ENCODE data around the gene CDKN2C. TPM values are rescaled to one million over a fixed set of nuclear protein-coding genes. Genes with fewer than 3 reads are reported as not detected.
"Not testable (repeated sequence)": the region's sequence is repeated elsewhere in the genome, so short reads cannot be mapped to it uniquely, and the experiment has no call there.

The CDKN2C gene
- total and polyA plus RNA-seq, 2 donors (not counting 3 experiments of a cell fraction or from before 2014, with no cell fraction given), result 12.8 to 19.8 TPM

- Histone ChIP-seq H3K9ac (replicated peaks; ENCODE audit: extremely low read depth, insufficient read depth, low read length) (no peak overlapping the region), H2AFZ (ENCODE audit: low read depth, low read length) (no peak overlapping the region), H3K4me1 (ENCODE audit: control insufficient read depth, extremely low read depth, insufficient read depth, low read length) (no peaks in the 10 kb centered on the region), H3K27ac (ENCODE audit: insufficient read depth, low read depth, low read length) (no peak overlapping the region), H3K9me3 (replicated peaks; ENCODE audit: control insufficient read depth, insufficient read depth, low read length) (no peaks in the 10 kb centered on the region), H3K4me2 (ENCODE audit: insufficient read depth, low read length) (no peak overlapping the region), H4K20me1 (replicated peaks; ENCODE audit: control insufficient read depth, extremely low read depth, insufficient read depth, low read length) (no peaks in the 10 kb centered on the region), H3K27me3 (ENCODE audit: control insufficient read depth in 2 of 2, insufficient read depth in 2 of 2, low read length in 2 of 2) (no peaks in the 10 kb centered on the region), H3K36me3 (ENCODE audit: control insufficient read depth in 2 of 2, extremely low read depth in 1 of 2, insufficient read depth in 2 of 2, low read length in 2 of 2) (no peaks in the 10 kb centered on the region), H3K9me1 (replicated peaks; ENCODE audit: control insufficient read depth, extremely low read depth, insufficient read depth, low read length) (no peaks in the 10 kb centered on the region), H3K79me2 (ENCODE audit: control insufficient read depth, insufficient read depth, low read length) (no peaks in the 10 kb centered on the region), H3K4me3 (replicated peaks in 1 of 3; ENCODE audit: insufficient read depth in 1 of 3, low read depth in 1 of 3, low read length in 3 of 3) (no peak overlapping the region)
- no peak for TF ChIP-seq POLR2AphosphoS5 (IDR thresholded peaks at IDR 0.05; ENCODE audit: insufficient read depth, low read depth, low read length)
- TF ChIP-seq GATA2 (IDR thresholded peaks at IDR 0.05; ENCODE audit: insufficient read depth, insufficient read length, low read depth, low read length), result no peak
- no peak for TF ChIP-seq EZH2 (IDR thresholded peaks at IDR 0.05; ENCODE audit: borderline replicate concordance, low read depth, low read length, severe bottlenecking)
- TF ChIP-seq JUN (IDR thresholded peaks at IDR 0.05; ENCODE audit: borderline replicate concordance, insufficient read depth, insufficient read length, low read depth), result no peak
- TF ChIP-seq MAX (IDR thresholded peaks at IDR 0.05; ENCODE audit: insufficient read depth, insufficient read length), result no peak
- no peak for TF ChIP-seq CTCF (IDR thresholded peaks at IDR 0.05; ENCODE audit: extremely low read depth in 1 of 2, insufficient read depth in 1 of 2, low read depth in 1 of 2, low read length in 2 of 2)
- TF ChIP-seq POLR2A (IDR thresholded peaks at IDR 0.05; ENCODE audit: low read depth, low read length), result no peak
- TF ChIP-seq FOS (IDR thresholded peaks at IDR 0.05; ENCODE audit: borderline replicate concordance, insufficient read depth, low read length), result no peak
- TF ChIP-seq MYC (IDR thresholded peaks at IDR 0.05; ENCODE audit: low read depth, low read length), result no peak
- dilution Hi-C loops (cut with MboI; ENCODE audit: extremely low pct_ligation_motif_present, low sequenced_read_pairs), result no loop called here
- intact Hi-C loops (cut with micrococcal nuclease), result no loop called here
- DNase-seq (ENCODE audit: low read depth, low spot score), result no peak
- no TSS peak for BruUV-seq (replicated peaks)
- CTCF ChIA-PET, result no interaction called here
- no peak for FAIRE-seq
- POLR2A ChIA-PET, result no interaction called here
Measured at GRCh38 chr1:50996083-50996482, 26.0 kb downstream of the CDKN2C start.

- CTCF ChIA-PET, result interaction anchor here (1.8 kb wide), 1 partner anchor 70 kb away, joined by 4 read pairs; no protein-coding TSS in a partner anchor
- POLR2A ChIA-PET, result not testable (repeated sequence)
Measured at GRCh38 chr1:50999375-50999774, 29.3 kb downstream of the CDKN2C start.

More at GRCh38 chr1:50999375-50999774, 29.3 kb downstream of the CDKN2C start:
- H3K4me3 ChIP-seq (replicated peaks in 1 of 3; ENCODE audit: insufficient read depth in 1 of 3, low read depth in 1 of 3, low read length in 3 of 3); H3K9me3 ChIP-seq (replicated peaks; ENCODE audit: control insufficient read depth, insufficient read depth, low read length); H4K20me1 ChIP-seq (replicated peaks; ENCODE audit: control insufficient read depth, extremely low read depth, insufficient read depth, low read length); H3K9ac ChIP-seq (replicated peaks; ENCODE audit: extremely low read depth, insufficient read depth, low read length); H3K9me1 ChIP-seq (replicated peaks; ENCODE audit: control insufficient read depth, extremely low read depth, insufficient read depth, low read length); H3K36me3 ChIP-seq (ENCODE audit: control insufficient read depth in 2 of 2, extremely low read depth in 1 of 2, insufficient read depth in 2 of 2, low read length in 2 of 2); H3K79me2 ChIP-seq (ENCODE audit: control insufficient read depth, insufficient read depth, low read length); H3K27me3 ChIP-seq (ENCODE audit: control insufficient read depth in 2 of 2, insufficient read depth in 2 of 2, low read length in 2 of 2); dilution Hi-C loops (cut with MboI; ENCODE audit: extremely low pct_ligation_motif_present, low sequenced_read_pairs); H2AFZ ChIP-seq (ENCODE audit: low read depth, low read length); BruUV-seq (replicated peaks); H3K27ac ChIP-seq (ENCODE audit: insufficient read depth, low read depth, low read length); intact Hi-C loops (cut with micrococcal nuclease); FAIRE-seq; H3K4me1 ChIP-seq (ENCODE audit: control insufficient read depth, extremely low read depth, insufficient read depth, low read length); H3K4me2 ChIP-seq (ENCODE audit: insufficient read depth, low read length); DNase-seq (ENCODE audit: low read depth, low spot score): not testable (repeated sequence)
